GM18505 (cell line): ENCODE results near the gene TRPM7.
A peak's percentile ranks its signal among the peaks of the same experiment; 100 is the strongest.

Experiments
- ATAC-seq: cut with Tn5 transposase; IDR thresholded peaks from one replicate; pipeline ENCODE4 v1.9.1; 2021; ENCODE audit not compliant: unreplicated experiment
- POLR2A ChIP-seq: IDR thresholded peaks from 4 replicates; pipeline ENCODE4 v1.6.1; 2011; ENCODE audit warnings: borderline replicate concordance; ENCODE audit not compliant: insufficient read depth, insufficient read length; ENCODE audit errors: extremely low read depth

The TRPM7 gene

GRCh38 chr15:50685976-50686468 lies 575 bp downstream of the TRPM7 start:
- TF ChIP-seq POLR2A, result no peak
- ATAC-seq, result peak; percentile 49

GRCh38 chr15:50685191-50685975 lies 1.2 kb downstream of the TRPM7 start:
- ATAC-seq, result no peak
- TF ChIP-seq POLR2A, result no peak

GRCh38 chr15:50681467-50681866 lies 5.1 kb downstream of the TRPM7 start:
- no peak for TF ChIP-seq POLR2A
- no peak for ATAC-seq

GRCh38 chr15:50676799-50677483 lies 9.7 kb downstream of the TRPM7 start:
- no peak for TF ChIP-seq POLR2A
- no peak for ATAC-seq

- ATAC-seq, result no peak
- TF ChIP-seq POLR2A, result no peak
Observed at GRCh38 chr15:50675535-50676144, 11.0 kb downstream of the TRPM7 start.

GRCh38 chr15:50670115-50670514 lies 16.5 kb downstream of the TRPM7 start:
- ATAC-seq, result no peak
- TF ChIP-seq POLR2A, result no peak

GRCh38 chr15:50669611-50670010 lies 17.0 kb downstream of the TRPM7 start:
- no peak for TF ChIP-seq POLR2A
- no peak for ATAC-seq

- no peak for TF ChIP-seq POLR2A
Observed at GRCh38 chr15:50665938-50666337, 20.7 kb downstream of the TRPM7 start.

GRCh38 chr15:50655555-50655954 lies 31.0 kb downstream of the TRPM7 start:
- ATAC-seq, result no peak
- TF ChIP-seq POLR2A, result no peak

More at GRCh38 chr15:50665938-50666337, 20.7 kb downstream of the TRPM7 start:
- no peak for ATAC-seq

- TF ChIP-seq POLR2A, result no peak
- ATAC-seq, result no peak
Observed at GRCh38 chr15:50653156-50653743, 33.3 kb downstream of the TRPM7 start.

GRCh38 chr15:50652671-50653070 lies 33.9 kb downstream of the TRPM7 start:
- no peak for ATAC-seq
- no peak for TF ChIP-seq POLR2A

GRCh38 chr15:50641318-50641717 lies 45.3 kb downstream of the TRPM7 start:
- ATAC-seq, result no peak
- TF ChIP-seq POLR2A, result no peak

- no peak for ATAC-seq
- TF ChIP-seq POLR2A, result no peak
Observed at GRCh38 chr15:50636146-50636545, 50.5 kb downstream of the TRPM7 start.

- ATAC-seq, result no peak
- no peak for TF ChIP-seq POLR2A
Observed at GRCh38 chr15:50633653-50634052, 52.9 kb downstream of the TRPM7 start.

GRCh38 chr15:50628421-50628820 lies 58.2 kb downstream of the TRPM7 start:
- TF ChIP-seq POLR2A, result no peak
- ATAC-seq, result no peak
